GDM1 (cell line): Measurements from ENCODE around the gene SH3GLB2.
"Not testable (repeated sequence)": the region's sequence is repeated elsewhere in the genome, so short reads cannot be mapped to it uniquely, and the experiment has no call there.

Experiments
- DNase-seq: peaks from one replicate; lab custom pipeline; 2025; lab: John Stamatoyannopoulos, UW

SH3GLB2 gene

GRCh38 chr9:129014608-129015007, 13.5 kb downstream of the SH3GLB2 start:
- DNase-seq = no peak

- DNase-seq = no peak
Observed at GRCh38 chr9:129014124-129014523, 14.0 kb downstream of the SH3GLB2 start.

GRCh38 chr9:129013674-129014073, 14.5 kb downstream of the SH3GLB2 start:
- no peak for DNase-seq

GRCh38 chr9:129012893-129013448, 15.2 kb downstream of the SH3GLB2 start:
- no peak for DNase-seq

GRCh38 chr9:129012343-129012742, 15.8 kb downstream of the SH3GLB2 start:
- DNase-seq = no peak

GRCh38 chr9:129011761-129012181, 16.4 kb downstream of the SH3GLB2 start:
- no peak for DNase-seq

GRCh38 chr9:129011170-129011569, 17.0 kb downstream of the SH3GLB2 start:
- DNase-seq = no peak

GRCh38 chr9:129010267-129010975, 17.7 kb downstream of the SH3GLB2 start:
- no peak for DNase-seq

GRCh38 chr9:129009584-129010141, 18.5 kb downstream of the SH3GLB2 start:
- no peak for DNase-seq

GRCh38 chr9:129008986-129009583, 19.0 kb downstream of the SH3GLB2 start:
- no peak for DNase-seq

- DNase-seq = no peak
Observed at GRCh38 chr9:129008469-129008965, 19.6 kb downstream of the SH3GLB2 start.

GRCh38 chr9:129007766-129008468, 20.2 kb downstream of the SH3GLB2 start:
- DNase-seq = no peak

GRCh38 chr9:129007035-129007765, 20.9 kb downstream of the SH3GLB2 start:
- no peak for DNase-seq

- DNase-seq = no peak
Observed at GRCh38 chr9:129006328-129007034, 21.6 kb downstream of the SH3GLB2 start.

- no peak for DNase-seq
Observed at GRCh38 chr9:129005336-129005997, 22.7 kb downstream of the SH3GLB2 start.

- DNase-seq = not testable (repeated sequence)
Observed at GRCh38 chr9:129004173-129004572, 24.0 kb downstream of the SH3GLB2 start.

GRCh38 chr9:129002992-129003391, 25.1 kb downstream of the SH3GLB2 start:
- DNase-seq = no peak

- no peak for DNase-seq
Observed at GRCh38 chr9:129001504-129002325, 26.4 kb downstream of the SH3GLB2 start.

- DNase-seq = no peak
Observed at GRCh38 chr9:128999581-129000206, 28.4 kb downstream of the SH3GLB2 start.
